AG04449 (cell line): ENCODE measurements around the gene STARD4.

Experiments used
- CTCF ChIA-PET: fragments of 350-600 bp; formaldehyde crosslinking; extraction: SDS; loops from one replicate; lab custom pipeline; 2021; ENCODE audit warnings: antibody characterized with exemption; lab: Yijun Ruan, JAX
- POLR2A ChIA-PET: fragments of 400-600, 350-600 bp; formaldehyde crosslinking; extraction: SDS; loops from one replicate; lab custom pipeline; 2020; ENCODE audit warnings: antibody characterized with exemption, inconsistent platforms; lab: Yijun Ruan, JAX
- DNase-seq: peaks from one replicate; pipeline ENCODE4 v3.0.0-alpha.2; 2010; ENCODE audit warnings: low read depth, low spot score
- H3K4me3 ChIP-seq: 2 replicates; pipeline ENCODE4 v1.5.1; 2011; ENCODE audit warnings: low read depth, mild to moderate bottlenecking, control low read depth, low read length
- CTCF ChIP-seq: IDR thresholded peaks from one replicate; pipeline ENCODE4 v1.5.1; 2011; ENCODE audit warnings: mild to moderate bottlenecking, moderate library complexity, low read length, control low read depth, inconsistent platforms; ENCODE audit not compliant: insufficient read depth; ENCODE audit errors: missing control alignments

Gene STARD4

GRCh38 chr5:111517853-111518501, 5.6 kb upstream of the STARD4 start:
- TF ChIP-seq CTCF: no peak
- CTCF ChIA-PET: interaction anchor here (1.5 to 4.7 kb wide), 3 partner anchors 13 to 33 kb away, joined by 6 to 29 read pairs (median 9); no protein-coding TSS in a partner anchor
- DNase-seq: no peak
- H3K4me3 ChIP-seq: no peak overlapping the region
- POLR2A ChIA-PET: no interaction called here

- H3K4me3 ChIP-seq: no peak overlapping the region
- POLR2A ChIA-PET: no interaction called here
- no peak for TF ChIP-seq CTCF
- CTCF ChIA-PET: interaction anchor here (1.5 to 2.0 kb wide), 2 partner anchors 17 to 36 kb away, joined by 3 to 12 read pairs; no protein-coding TSS in a partner anchor
- DNase-seq: no peak
Observed at GRCh38 chr5:111514087-111514486, 1.8 kb upstream of the STARD4 start.

GRCh38 chr5:111513131-111513520, 791 bp upstream of the STARD4 start:
- no peak for DNase-seq
- ChIA-PET POLR2A (no interaction called here), CTCF (interaction anchor here (0.6 to 2.0 kb wide), 3 partner anchors 18 to 486 kb away, joined by 3 to 12 read pairs (median 3); no protein-coding TSS in a partner anchor)
- no peak for TF ChIP-seq CTCF
- H3K4me3 ChIP-seq: peak overlapping the region; percentile 87

GRCh38 chr5:111511831-111512374, 432 bp downstream of the STARD4 start:
- DNase-seq: no peak
- peak overlapping the region; percentile 87 for H3K4me3 ChIP-seq
- TF ChIP-seq CTCF: no peak
- POLR2A ChIA-PET: interaction anchor here (0.9 kb wide), 1 partner anchor 649 kb away, joined by 5 read pairs; no protein-coding TSS in a partner anchor
- CTCF ChIA-PET: interaction anchor here (1.1 to 2.7 kb wide), 4 partner anchors 12 to 648 kb away, joined by 4 to 15 read pairs (median 4); no protein-coding TSS in a partner anchor

GRCh38 chr5:111511174-111511830, 1.0 kb downstream of the STARD4 start:
- ChIA-PET CTCF (interaction anchor here (1.1 to 2.7 kb wide), 4 partner anchors 12 to 648 kb away, joined by 4 to 15 read pairs (median 4); no protein-coding TSS in a partner anchor), POLR2A (interaction anchor here (0.9 kb wide), 1 partner anchor 650 kb away, joined by 5 read pairs; no protein-coding TSS in a partner anchor)
- TF ChIP-seq CTCF: no peak
- H3K4me3 ChIP-seq: peak overlapping the region; percentile 87
- no peak for DNase-seq

GRCh38 chr5:111509119-111509518, 3.2 kb downstream of the STARD4 start:
- CTCF ChIA-PET: no interaction called here
- DNase-seq: no peak
- no peak for TF ChIP-seq CTCF
- H3K4me3 ChIP-seq: no peak overlapping the region
- POLR2A ChIA-PET: no interaction called here
